T-helper 2 cell treated with Interferon-gamma antibody and Interleukin-4, amounts not matched to agents 100 ng/mL and 5 ng/mL, for 36 hours (primary cell): ENCODE results near the gene BPIFB3. TPM values are rescaled to one million over a fixed set of nuclear protein-coding genes. Genes with fewer than 3 reads are reported as not detected.
"Not testable (repeated sequence)": the region's sequence is repeated elsewhere in the genome, so short reads cannot be mapped to it uniquely, and the experiment has no call there.

Experiments used
- intact Hi-C: fragments of 100-400 bp; cut with micrococcal nuclease; formaldehyde crosslinking; loops from one replicate; pipeline ENCODE4 v1.15.1; 2023
- total RNA-seq: library from RNA; stranded (reverse); gene quantifications from 2 replicates; pipeline ENCODE4 v1.2.3, GENCODE V29; 2022

Gene BPIFB3
- total RNA-seq, 1 donor from 2014 or later = not detected

- intact Hi-C loops = no loop called here
These were observed 25.6 kb upstream of the BPIFB3 start for GRCh38 chr20:33027769-33028751.

- intact Hi-C loops = no loop called here
These were observed 24.8 kb upstream of the BPIFB3 start for GRCh38 chr20:33028875-33029274.

- intact Hi-C loops = no loop called here
These were observed 23.6 kb upstream of the BPIFB3 start for GRCh38 chr20:33030076-33030475.

- intact Hi-C loops = no loop called here
These were observed 23.1 kb upstream of the BPIFB3 start for GRCh38 chr20:33030569-33030968.

GRCh38 chr20:33031531-33031930 lies 22.2 kb upstream of the BPIFB3 start, which contains the start of gene BPIFB6:
Gene BPIFB6 (plus strand): TSS chr20:33031648. CDS start chr20:33031648, 0 bp downstream.
- intact Hi-C loops = no loop called here

- intact Hi-C loops = no loop called here
These were observed 21.1 kb upstream of the BPIFB3 start for GRCh38 chr20:33032555-33032954.

- intact Hi-C loops = no loop called here
These were observed 20.3 kb upstream of the BPIFB3 start for GRCh38 chr20:33033381-33033780.

GRCh38 chr20:33034115-33034514 lies 19.6 kb upstream of the BPIFB3 start:
- intact Hi-C loops = no loop called here

- intact Hi-C loops = no loop called here
These were observed 18.7 kb upstream of the BPIFB3 start for GRCh38 chr20:33034901-33035492.

GRCh38 chr20:33037456-33037855 lies 16.2 kb upstream of the BPIFB3 start:
- intact Hi-C loops = no loop called here

- intact Hi-C loops = no loop called here
These were observed 15.5 kb upstream of the BPIFB3 start for GRCh38 chr20:33038243-33038642.

- intact Hi-C loops = no loop called here
These were observed 11.3 kb upstream of the BPIFB3 start for GRCh38 chr20:33042430-33042829.

- intact Hi-C loops = no loop called here
These were observed 10.5 kb upstream of the BPIFB3 start for GRCh38 chr20:33042983-33043730.

- intact Hi-C loops = no loop called here
These were observed 9.9 kb upstream of the BPIFB3 start for GRCh38 chr20:33043731-33044181.

- intact Hi-C loops = not testable (repeated sequence)
These were observed 8.5 kb upstream of the BPIFB3 start for GRCh38 chr20:33045129-33045721.

GRCh38 chr20:33046412-33046811 lies 7.3 kb upstream of the BPIFB3 start:
- intact Hi-C loops = no loop called here

GRCh38 chr20:33051333-33051732 lies 2.4 kb upstream of the BPIFB3 start:
- intact Hi-C loops = no loop called here

- intact Hi-C loops = no loop called here
These were observed 678 bp downstream of the BPIFB3 start for GRCh38 chr20:33054381-33054780.

- intact Hi-C loops = no loop called here
These were observed 1.1 kb downstream of the BPIFB3 start for GRCh38 chr20:33054791-33055190.

GRCh38 chr20:33059136-33059535 lies 5.4 kb downstream of the BPIFB3 start:
- intact Hi-C loops = no loop called here

- intact Hi-C loops = no loop called here
These were observed 6.2 kb downstream of the BPIFB3 start for GRCh38 chr20:33059741-33060390.
